Measurements from ENCODE around the gene WDR1.
A peak's percentile ranks its signal among the peaks of the same experiment; 100 is the strongest.

The WDR1 gene

DNA sequence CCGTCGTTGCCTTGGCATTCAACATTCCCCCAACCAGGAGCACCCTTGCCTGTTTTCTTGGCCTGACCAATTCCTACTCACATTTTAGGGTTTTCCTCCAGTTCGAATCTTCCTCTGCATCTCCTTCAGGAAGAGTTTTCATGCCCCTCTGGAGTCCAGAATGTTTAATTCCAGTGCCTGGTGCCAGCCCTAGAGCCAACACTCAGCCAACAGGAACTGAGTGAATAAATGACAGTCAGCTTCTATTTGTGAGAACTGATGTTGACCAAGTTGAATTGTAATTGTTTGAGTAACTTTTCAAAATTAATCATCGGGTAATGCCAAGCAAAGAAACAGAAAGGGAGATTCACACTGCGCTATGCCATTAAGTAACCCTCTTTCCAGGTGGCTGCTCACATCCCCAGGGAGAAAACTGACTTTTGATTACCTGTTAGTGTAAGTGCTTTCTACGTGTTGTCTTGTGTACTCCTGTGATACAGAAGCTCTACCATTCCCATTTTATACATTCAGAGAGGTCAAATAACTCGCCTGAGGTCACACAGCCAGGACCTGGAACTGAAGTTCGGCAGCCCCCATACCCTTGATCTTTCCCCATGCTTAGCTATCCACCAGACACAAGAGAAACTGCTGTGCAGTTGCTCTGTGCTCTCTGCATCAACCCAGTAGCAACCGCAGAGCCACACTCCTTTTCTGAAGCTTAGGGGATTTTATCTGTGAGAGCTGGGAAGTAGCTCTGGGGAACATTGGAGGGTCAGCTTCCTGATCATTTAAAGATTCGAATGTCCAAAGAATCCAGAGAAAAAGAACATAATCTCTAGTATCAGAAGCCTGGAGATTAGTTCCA is 76.3 kb downstream of the WDR1 start:
- TF ChIP-seq, protein P1, sequence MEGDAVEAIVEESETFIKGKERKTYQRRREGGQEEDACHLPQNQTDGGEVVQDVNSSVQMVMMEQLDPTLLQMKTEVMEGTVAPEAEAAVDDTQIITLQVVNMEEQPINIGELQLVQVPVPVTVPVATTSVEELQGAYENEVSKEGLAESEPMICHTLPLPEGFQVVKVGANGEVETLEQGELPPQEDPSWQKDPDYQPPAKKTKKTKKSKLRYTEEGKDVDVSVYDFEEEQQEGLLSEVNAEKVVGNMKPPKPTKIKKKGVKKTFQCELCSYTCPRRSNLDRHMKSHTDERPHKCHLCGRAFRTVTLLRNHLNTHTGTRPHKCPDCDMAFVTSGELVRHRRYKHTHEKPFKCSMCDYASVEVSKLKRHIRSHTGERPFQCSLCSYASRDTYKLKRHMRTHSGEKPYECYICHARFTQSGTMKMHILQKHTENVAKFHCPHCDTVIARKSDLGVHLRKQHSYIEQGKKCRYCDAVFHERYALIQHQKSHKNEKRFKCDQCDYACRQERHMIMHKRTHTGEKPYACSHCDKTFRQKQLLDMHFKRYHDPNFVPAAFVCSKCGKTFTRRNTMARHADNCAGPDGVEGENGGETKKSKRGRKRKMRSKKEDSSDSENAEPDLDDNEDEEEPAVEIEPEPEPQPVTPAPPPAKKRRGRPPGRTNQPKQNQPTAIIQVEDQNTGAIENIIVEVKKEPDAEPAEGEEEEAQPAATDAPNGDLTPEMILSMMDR (IDR thresholded peaks at IDR 0.05; ENCODE audit: low read depth, low read length): no peak
- no peak for DNase-seq (ENCODE audit: low read depth in 2 of 2)
- H3K4me3 ChIP-seq (replicated peaks in 1 of 2; ENCODE audit: low read depth in 2 of 2, low read length in 2 of 2): no peak overlapping the region

DNA sequence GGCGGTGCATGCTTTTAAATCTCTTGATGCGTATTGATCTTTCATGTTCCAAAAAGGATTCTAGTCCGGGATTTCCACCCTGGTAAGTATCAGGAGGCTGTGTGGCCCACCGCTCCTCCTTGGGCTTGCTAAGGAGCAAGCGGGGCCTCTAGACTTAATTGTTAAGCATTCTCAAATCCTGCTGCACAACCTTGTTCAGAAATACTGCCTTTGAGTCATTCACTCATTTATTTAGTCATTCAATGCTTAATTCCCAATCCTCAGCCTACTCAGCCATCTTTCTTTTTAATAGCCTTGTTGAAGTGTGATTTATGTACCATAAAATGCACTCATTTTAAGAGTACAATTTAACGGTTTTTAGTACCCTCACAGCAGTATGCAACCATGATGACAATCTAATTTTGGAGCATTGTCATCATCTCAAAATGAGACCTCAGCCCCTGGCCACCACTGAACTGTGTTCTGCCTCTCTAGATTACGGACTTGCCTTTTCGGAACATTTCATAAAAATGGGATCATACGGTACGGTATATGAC is 79.7 kb downstream of the WDR1 start:
- TF ChIP-seq, protein P1 (IDR thresholded peaks at IDR 0.05; ENCODE audit: low read depth, low read length): no peak
- no peak for DNase-seq (ENCODE audit: low read depth in 2 of 2)
- H3K4me3 ChIP-seq (replicated peaks in 1 of 2; ENCODE audit: low read depth in 2 of 2, low read length in 2 of 2): no peak overlapping the region

DNA sequence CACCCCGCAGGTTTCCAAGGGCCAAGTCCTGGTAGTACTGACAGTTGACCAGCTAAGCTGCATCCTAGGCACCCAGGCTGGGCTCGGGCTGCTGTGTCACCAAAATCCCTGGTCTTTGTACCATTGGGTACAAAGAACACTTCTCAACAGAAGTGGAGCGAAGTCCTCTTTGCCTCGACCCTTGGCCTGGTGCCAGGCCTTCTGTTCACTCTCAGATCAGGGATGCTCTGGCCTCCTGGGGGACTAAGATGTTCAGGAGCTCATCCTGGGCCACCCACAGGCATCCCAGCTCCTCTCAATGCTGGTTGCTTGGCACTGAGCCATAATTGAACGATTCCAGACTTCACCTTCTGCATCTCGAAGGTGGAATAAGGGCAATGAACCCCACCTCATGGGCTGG is 81.5 kb downstream of the WDR1 start:
- TF ChIP-seq, protein P1 (IDR thresholded peaks at IDR 0.05; ENCODE audit: low read depth, low read length): no peak
- no peak for DNase-seq (ENCODE audit: low read depth in 2 of 2)

DNA sequence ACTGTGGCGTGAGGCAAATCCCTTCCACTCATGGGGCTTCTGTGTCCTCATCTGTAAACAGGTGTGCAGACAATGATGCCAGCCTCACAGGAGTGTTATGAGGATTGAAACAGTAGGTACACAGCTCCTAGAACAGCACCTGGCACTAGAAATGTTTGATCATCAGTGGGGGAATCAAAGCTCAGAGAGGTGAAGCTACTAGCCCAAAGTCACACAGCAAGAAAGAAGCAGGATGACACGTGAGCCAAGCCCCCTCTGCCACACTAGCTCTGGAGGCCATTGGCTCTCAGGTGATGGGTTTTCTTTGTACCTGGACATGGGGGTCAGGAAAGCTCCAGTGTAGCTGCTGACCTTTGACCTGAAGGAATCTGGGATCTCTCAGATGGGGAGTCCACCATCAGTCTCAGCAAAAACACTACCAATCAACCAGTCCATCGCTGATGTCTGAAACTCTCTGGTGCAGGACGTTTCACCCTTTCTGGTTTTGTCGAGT is 81.9 kb downstream of the WDR1 start:
- TF ChIP-seq, protein P1 (IDR thresholded peaks at IDR 0.05; ENCODE audit: low read depth, low read length): no peak
- DNase-seq (ENCODE audit: low read depth in 2 of 2): no peak
- no peak overlapping the region for H3K4me3 ChIP-seq (replicated peaks in 1 of 2; ENCODE audit: low read depth in 2 of 2, low read length in 2 of 2)

More for the DNA sequence above, 81.5 kb downstream of the WDR1 start:
- no peak overlapping the region for H3K4me3 ChIP-seq (replicated peaks in 1 of 2; ENCODE audit: low read depth in 2 of 2, low read length in 2 of 2)

- no peak overlapping the region for H3K4me3 ChIP-seq (replicated peaks in 1 of 2; ENCODE audit: low read depth in 2 of 2, low read length in 2 of 2)
- DNase-seq (ENCODE audit: low read depth in 2 of 2): peak in 1 of 2 donors; percentile 28
Measured at GRCh38 chr4:10034136-10034535, 82.5 kb downstream of the WDR1 start.

GRCh38 chr4:10033191-10033881 is 83.3 kb downstream of the WDR1 start:
- DNase-seq (ENCODE audit: low read depth in 2 of 2): peak; percentile 66 to 86
- TF ChIP-seq, protein P1 (IDR thresholded peaks at IDR 0.05; ENCODE audit: low read depth, low read length): no peak
- H3K4me3 ChIP-seq (replicated peaks in 1 of 2; ENCODE audit: low read depth in 2 of 2, low read length in 2 of 2): peak overlapping the region in 1 of 2 donors; percentile 18

More at GRCh38 chr4:10034136-10034535, 82.5 kb downstream of the WDR1 start:
- TF ChIP-seq, protein P1 (IDR thresholded peaks at IDR 0.05; ENCODE audit: low read depth, low read length): no peak
